ENCODE measurements around the gene GTF2IRD1. TPM values are rescaled to one million over a fixed set of nuclear protein-coding genes. Genes with fewer than 3 reads are reported as not detected.
"Not testable (repeated sequence)": the region's sequence is repeated elsewhere in the genome, so short reads cannot be mapped to it uniquely, and the experiment has no call there.

GTF2IRD1 gene
- total RNA-seq, 1 experiment from 2014 or later = 54.0 TPM

DNA sequence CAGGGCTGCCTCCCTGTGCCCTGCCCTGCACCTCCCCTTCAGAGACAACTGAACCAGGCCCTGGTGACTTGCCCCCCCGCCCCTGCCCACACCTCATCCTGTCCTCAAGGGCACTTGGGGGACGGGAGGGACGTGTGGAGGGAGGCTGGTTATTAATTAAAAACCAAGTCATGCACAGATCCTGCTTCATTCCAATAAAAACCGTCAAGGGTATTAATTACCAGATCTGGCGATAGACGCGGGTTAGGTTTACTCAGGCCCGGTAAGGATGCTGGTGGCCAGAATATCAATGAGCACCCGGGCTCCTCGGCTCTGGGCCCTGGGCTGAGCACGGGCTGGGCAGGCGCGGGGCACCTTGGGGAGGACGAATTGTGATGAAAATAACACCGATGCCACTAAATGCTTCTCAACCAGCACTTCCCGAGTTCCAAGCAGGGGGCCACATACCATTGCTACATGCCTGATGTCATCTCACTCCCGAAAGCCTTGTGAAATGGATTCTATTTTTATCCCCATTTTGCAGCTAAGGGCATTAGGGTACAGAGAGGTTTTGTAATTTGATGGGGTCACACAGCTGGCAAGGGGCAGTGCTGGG lies 24.5 kb upstream of the GTF2IRD1 start:
- no peak for ATAC-seq
- intact Hi-C loops (cut with micrococcal nuclease; ENCODE audit: unreplicated experiment) = no loop called here

DNA sequence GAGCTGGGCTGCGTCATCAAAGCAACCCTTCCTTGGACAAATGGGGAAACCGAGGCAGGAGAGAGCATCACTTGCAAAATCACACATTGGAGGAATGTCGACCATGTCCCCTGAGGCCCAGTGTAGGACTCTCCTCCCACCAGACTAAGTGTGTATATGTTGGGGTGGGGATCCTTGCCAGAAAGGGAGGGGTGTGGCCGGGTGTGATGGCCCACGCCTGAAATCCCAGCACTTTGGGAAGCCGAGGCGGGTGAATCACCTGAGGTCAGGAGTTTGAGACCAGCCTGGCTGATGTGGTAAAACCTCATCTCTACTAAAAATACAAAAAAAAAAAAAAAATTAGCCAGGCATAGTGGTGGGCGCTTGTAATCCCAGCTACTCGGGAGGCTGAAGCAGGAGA lies 23.3 kb upstream of the GTF2IRD1 start:
- H3K27ac ChIP-seq (ENCODE audit: low read length); in situ Hi-C loops (cut with HindIII; ENCODE audit: low pct_unique_long_range_greater_than_20kb, low sequenced_read_pairs); ATAC-seq; POLR2A ChIA-PET; BruUV-seq (replicated peaks); H3K36me3 ChIP-seq (ENCODE audit: control insufficient read depth, insufficient read depth, low read length); intact Hi-C loops (cut with micrococcal nuclease; ENCODE audit: unreplicated experiment); H3K4me1 ChIP-seq (ENCODE audit: control insufficient read depth, insufficient read depth, low read length); H3K27me3 ChIP-seq (ENCODE audit: control insufficient read depth, insufficient read depth, low read length); H3K9me3 ChIP-seq (ENCODE audit: control insufficient read depth, insufficient read depth, low read depth, low read length); DNase-seq (ENCODE audit: low read depth, low spot score); H3K4me3 ChIP-seq (ENCODE audit: low read depth in 2 of 2, low read length in 2 of 2): not testable (repeated sequence)
- CTCF ChIA-PET = interaction anchor here (0.7 kb wide), 1 partner anchor 119 kb away, joined by 7 read pairs; no protein-coding TSS in a partner anchor

More for the DNA sequence above, 24.5 kb upstream of the GTF2IRD1 start:
- ChIA-PET CTCF (no interaction called here), POLR2A (no interaction called here)
- Histone ChIP-seq H3K9me3 (ENCODE audit: control insufficient read depth, insufficient read depth, low read depth, low read length) (no peaks in the 10 kb centered on the region), H3K27me3 (ENCODE audit: control insufficient read depth, insufficient read depth, low read length) (no peaks in the 10 kb centered on the region), H3K4me3 (ENCODE audit: low read depth in 2 of 2, low read length in 2 of 2) (no peak overlapping the region), H3K27ac (ENCODE audit: low read length) (no peak overlapping the region), H3K4me1 (ENCODE audit: control insufficient read depth, insufficient read depth, low read length) (no peaks in the 10 kb centered on the region), H3K36me3 (ENCODE audit: control insufficient read depth, insufficient read depth, low read length) (no peaks in the 10 kb centered on the region)
- in situ Hi-C loops (cut with HindIII; ENCODE audit: low pct_unique_long_range_greater_than_20kb, low sequenced_read_pairs) = no loop called here
- no peak for TF ChIP-seq SIN3A (IDR thresholded peaks at IDR 0.05; ENCODE audit: borderline replicate concordance, insufficient read depth, low read depth, low read length)
- TF ChIP-seq, protein P1, sequence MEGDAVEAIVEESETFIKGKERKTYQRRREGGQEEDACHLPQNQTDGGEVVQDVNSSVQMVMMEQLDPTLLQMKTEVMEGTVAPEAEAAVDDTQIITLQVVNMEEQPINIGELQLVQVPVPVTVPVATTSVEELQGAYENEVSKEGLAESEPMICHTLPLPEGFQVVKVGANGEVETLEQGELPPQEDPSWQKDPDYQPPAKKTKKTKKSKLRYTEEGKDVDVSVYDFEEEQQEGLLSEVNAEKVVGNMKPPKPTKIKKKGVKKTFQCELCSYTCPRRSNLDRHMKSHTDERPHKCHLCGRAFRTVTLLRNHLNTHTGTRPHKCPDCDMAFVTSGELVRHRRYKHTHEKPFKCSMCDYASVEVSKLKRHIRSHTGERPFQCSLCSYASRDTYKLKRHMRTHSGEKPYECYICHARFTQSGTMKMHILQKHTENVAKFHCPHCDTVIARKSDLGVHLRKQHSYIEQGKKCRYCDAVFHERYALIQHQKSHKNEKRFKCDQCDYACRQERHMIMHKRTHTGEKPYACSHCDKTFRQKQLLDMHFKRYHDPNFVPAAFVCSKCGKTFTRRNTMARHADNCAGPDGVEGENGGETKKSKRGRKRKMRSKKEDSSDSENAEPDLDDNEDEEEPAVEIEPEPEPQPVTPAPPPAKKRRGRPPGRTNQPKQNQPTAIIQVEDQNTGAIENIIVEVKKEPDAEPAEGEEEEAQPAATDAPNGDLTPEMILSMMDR (IDR thresholded peaks at IDR 0.05) = no peak
- no peak for TF ChIP-seq TCF7L2 (IDR thresholded peaks at IDR 0.05; ENCODE audit: low read depth, low read length)
- no peak for TF ChIP-seq POLR2AphosphoS5 (IDR thresholded peaks at IDR 0.05; ENCODE audit: low read depth, low read length)
- TF ChIP-seq, protein P2, sequence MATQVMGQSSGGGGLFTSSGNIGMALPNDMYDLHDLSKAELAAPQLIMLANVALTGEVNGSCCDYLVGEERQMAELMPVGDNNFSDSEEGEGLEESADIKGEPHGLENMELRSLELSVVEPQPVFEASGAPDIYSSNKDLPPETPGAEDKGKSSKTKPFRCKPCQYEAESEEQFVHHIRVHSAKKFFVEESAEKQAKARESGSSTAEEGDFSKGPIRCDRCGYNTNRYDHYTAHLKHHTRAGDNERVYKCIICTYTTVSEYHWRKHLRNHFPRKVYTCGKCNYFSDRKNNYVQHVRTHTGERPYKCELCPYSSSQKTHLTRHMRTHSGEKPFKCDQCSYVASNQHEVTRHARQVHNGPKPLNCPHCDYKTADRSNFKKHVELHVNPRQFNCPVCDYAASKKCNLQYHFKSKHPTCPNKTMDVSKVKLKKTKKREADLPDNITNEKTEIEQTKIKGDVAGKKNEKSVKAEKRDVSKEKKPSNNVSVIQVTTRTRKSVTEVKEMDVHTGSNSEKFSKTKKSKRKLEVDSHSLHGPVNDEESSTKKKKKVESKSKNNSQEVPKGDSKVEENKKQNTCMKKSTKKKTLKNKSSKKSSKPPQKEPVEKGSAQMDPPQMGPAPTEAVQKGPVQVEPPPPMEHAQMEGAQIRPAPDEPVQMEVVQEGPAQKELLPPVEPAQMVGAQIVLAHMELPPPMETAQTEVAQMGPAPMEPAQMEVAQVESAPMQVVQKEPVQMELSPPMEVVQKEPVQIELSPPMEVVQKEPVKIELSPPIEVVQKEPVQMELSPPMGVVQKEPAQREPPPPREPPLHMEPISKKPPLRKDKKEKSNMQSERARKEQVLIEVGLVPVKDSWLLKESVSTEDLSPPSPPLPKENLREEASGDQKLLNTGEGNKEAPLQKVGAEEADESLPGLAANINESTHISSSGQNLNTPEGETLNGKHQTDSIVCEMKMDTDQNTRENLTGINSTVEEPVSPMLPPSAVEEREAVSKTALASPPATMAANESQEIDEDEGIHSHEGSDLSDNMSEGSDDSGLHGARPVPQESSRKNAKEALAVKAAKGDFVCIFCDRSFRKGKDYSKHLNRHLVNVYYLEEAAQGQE (IDR thresholded peaks at IDR 0.05; ENCODE audit: insufficient read depth in 1 of 2, low read depth in 2 of 2, low read length in 1 of 2) = no peak
- no peak for DNase-seq (ENCODE audit: low read depth, low spot score)
- no TSS peak for BruUV-seq (replicated peaks)

DNA sequence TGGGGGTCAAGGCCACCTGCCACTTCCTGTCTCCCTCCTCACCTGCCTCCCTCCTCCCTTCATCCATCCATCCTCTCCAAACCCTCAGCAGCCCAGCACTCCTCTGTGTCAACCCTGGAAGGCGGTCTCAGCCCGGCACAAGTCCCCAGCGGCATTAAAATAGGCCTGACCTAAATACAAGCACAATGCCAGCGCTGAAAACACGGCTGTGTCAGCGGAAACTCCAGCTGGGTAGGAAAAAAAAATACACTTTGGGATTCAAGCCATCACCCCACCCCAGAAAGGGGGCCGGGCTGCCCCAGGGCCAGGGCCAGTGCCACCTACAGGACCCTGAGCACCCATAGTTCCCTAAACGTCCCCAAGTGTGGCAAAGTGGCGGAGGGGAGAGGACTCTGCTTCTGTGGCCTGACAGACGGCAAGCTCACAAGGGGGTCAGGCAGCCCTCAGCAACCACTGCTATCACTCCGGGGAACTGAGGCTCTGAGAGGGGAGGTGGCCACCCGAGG lies 22.7 kb upstream of the GTF2IRD1 start:
- in situ Hi-C loops (cut with HindIII; ENCODE audit: low pct_unique_long_range_greater_than_20kb, low sequenced_read_pairs) (no loop called here), intact Hi-C loops (cut with micrococcal nuclease; ENCODE audit: unreplicated experiment) (no loop called here)
- ChIA-PET CTCF (no interaction called here), POLR2A (no interaction called here)
- no peak overlapping the region for H3K27ac ChIP-seq (ENCODE audit: low read length)
- H3K27me3 ChIP-seq (ENCODE audit: control insufficient read depth, insufficient read depth, low read length) = no peaks in the 10 kb centered on the region
- H3K9me3 ChIP-seq (ENCODE audit: control insufficient read depth, insufficient read depth, low read depth, low read length) = no peaks in the 10 kb centered on the region
- no peaks in the 10 kb centered on the region for H3K36me3 ChIP-seq (ENCODE audit: control insufficient read depth, insufficient read depth, low read length)
- BruUV-seq (replicated peaks) = no TSS peak
- peak; percentile 28; the same call in 1 of the 2 replicates for ATAC-seq
- no peak overlapping the region for H3K4me3 ChIP-seq (ENCODE audit: low read depth in 2 of 2, low read length in 2 of 2)
- DNase-seq (ENCODE audit: low read depth, low spot score) = no peak
- H3K4me1 ChIP-seq (ENCODE audit: control insufficient read depth, insufficient read depth, low read length) = no peaks in the 10 kb centered on the region
- TF ChIP-seq TCF7L2 (IDR thresholded peaks at IDR 0.05; ENCODE audit: low read depth, low read length) = no peak
- no peak for TF ChIP-seq POLR2AphosphoS5 (IDR thresholded peaks at IDR 0.05; ENCODE audit: low read depth, low read length)

DNA sequence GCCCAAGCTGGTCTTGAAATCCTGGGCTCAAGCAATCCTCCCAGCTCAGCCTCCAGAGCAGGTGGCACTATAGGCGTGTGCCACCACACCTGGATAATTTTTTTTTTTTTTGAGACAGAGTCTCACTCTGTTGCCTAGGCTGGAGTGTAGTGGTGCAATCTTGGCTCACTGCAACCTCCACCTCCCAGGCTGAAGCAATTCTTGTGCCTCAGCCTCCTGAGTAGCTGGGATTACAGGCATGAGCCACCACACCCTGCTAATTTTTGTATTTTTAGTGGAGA lies 16.5 kb upstream of the GTF2IRD1 start:
- H3K27ac ChIP-seq (ENCODE audit: low read length); DNase-seq (ENCODE audit: low read depth, low spot score); CTCF ChIA-PET; in situ Hi-C loops (cut with HindIII; ENCODE audit: low pct_unique_long_range_greater_than_20kb, low sequenced_read_pairs); ATAC-seq; H3K36me3 ChIP-seq (ENCODE audit: control insufficient read depth, insufficient read depth, low read length); H3K27me3 ChIP-seq (ENCODE audit: control insufficient read depth, insufficient read depth, low read length); POLR2A ChIA-PET; H3K9me3 ChIP-seq (ENCODE audit: control insufficient read depth, insufficient read depth, low read depth, low read length); H3K4me3 ChIP-seq (ENCODE audit: low read depth in 2 of 2, low read length in 2 of 2); BruUV-seq (replicated peaks); intact Hi-C loops (cut with micrococcal nuclease; ENCODE audit: unreplicated experiment); H3K4me1 ChIP-seq (ENCODE audit: control insufficient read depth, insufficient read depth, low read length): not testable (repeated sequence)
